Fibroblast of lung (primary cell): Measurements from ENCODE around the gene SORT1. TPM values are rescaled to one million over a fixed set of nuclear protein-coding genes. Genes with fewer than 3 reads are reported as not detected.

Source experiments
- DNase-seq, 2 donors: peaks; one replicate each; pipeline versions ENCODE4 v3.0.0 to v3.0.0-alpha.2; 2010; ENCODE audit warnings: low read depth in 2 of 2
- H2AFZ ChIP-seq: 2 replicates; pipeline ENCODE4 v1.5.1; 2012; ENCODE audit warnings: low read length, control low read depth, inconsistent platforms
- H3K27ac ChIP-seq: 2 replicates; pipeline ENCODE4 v1.5.1; 2011; ENCODE audit warnings: low read length, control low read depth; ENCODE audit not compliant: insufficient read depth
- H3K27me3 ChIP-seq: 2 replicates; pipeline ENCODE4 v1.5.1; 2011; ENCODE audit warnings: mild to moderate bottlenecking, low read length; ENCODE audit not compliant: control insufficient read depth, insufficient read depth
- H3K36me3 ChIP-seq: 2 replicates; pipeline ENCODE4 v1.5.1; 2011; ENCODE audit warnings: low read length; ENCODE audit not compliant: control insufficient read depth, insufficient read depth
- H3K4me1 ChIP-seq: 2 replicates; pipeline ENCODE4 v1.5.1; 2011; ENCODE audit warnings: low read length; ENCODE audit not compliant: control insufficient read depth, insufficient read depth; ENCODE audit errors: extremely low read depth
- H3K4me2 ChIP-seq: 2 replicates; pipeline ENCODE4 v1.5.1; 2011; ENCODE audit warnings: low read length, control low read depth; ENCODE audit not compliant: insufficient read depth; ENCODE audit errors: extremely low read depth
- H3K4me3 ChIP-seq, 4 experiments: fragments of 200-600 bp in 1 of 4; sonication (generic) in 1 of 4; replicated peaks in 1 of 4; 2 replicates each; pipeline ENCODE4 v1.5.1; 2011 to 2016; ENCODE audit warnings: low read length in 4 of 4, low read depth in 3 of 4, mild to moderate bottlenecking in 3 of 4, control low read depth in 2 of 4, inconsistent platforms in 1 of 4, mixed read lengths in 1 of 4; ENCODE audit not compliant: insufficient read depth in 1 of 4; ENCODE audit errors: control extremely low read depth in 1 of 4
- H3K79me2 ChIP-seq: 2 replicates; pipeline ENCODE4 v1.5.1; 2012; ENCODE audit warnings: mild to moderate bottlenecking, low read length, inconsistent platforms; ENCODE audit not compliant: control insufficient read depth, insufficient read depth
- H3K9ac ChIP-seq: 2 replicates; pipeline ENCODE4 v1.5.1; 2011; ENCODE audit warnings: mild to moderate bottlenecking, low read length, control low read depth; ENCODE audit not compliant: insufficient read depth
- H3K9me3 ChIP-seq: 2 replicates; pipeline ENCODE4 v1.5.1; 2012; ENCODE audit warnings: low read depth, low read length; ENCODE audit not compliant: control insufficient read depth, insufficient read depth
- H4K20me1 ChIP-seq: 2 replicates; pipeline ENCODE4 v1.5.1; 2011; ENCODE audit warnings: low read length; ENCODE audit not compliant: control insufficient read depth, insufficient read depth; ENCODE audit errors: extremely low read depth
- EZH2 ChIP-seq: IDR thresholded peaks from 2 replicates; pipeline ENCODE4 v1.5.1; 2012; ENCODE audit warnings: low read length, control low read depth, mild to moderate bottlenecking; ENCODE audit errors: missing control alignments
- polyA plus RNA-seq, 2 donors: library from polyadenylated mRNA; depleted of rRNA in 1 of 2; stranded (reverse) in 1 of 2; unstranded in 1 of 2; fragments of >200 nt; gene quantifications; 2 replicates each; pipeline ENCODE4 v1.2.1, GENCODE V29; 2011 to 2012; ENCODE audit warnings: missing spikeins in 1 of 2
- total RNA-seq: library from RNA; depleted of rRNA; stranded (reverse); fragments of >200 nt; gene quantifications from 2 replicates; pipeline ENCODE4 v1.2.1, GENCODE V29; 2014
- TF ChIP-seq, protein P1 (sequence below), 2 donors: IDR thresholded peaks in 1 of 2; conservative IDR thresholded peaks in 1 of 2; 1 replicate in 1 of 2; 2 replicates in 1 of 2; pipeline ENCODE4 v1.5.1; 2011 to 2012; ENCODE audit warnings: low read length in 2 of 2, control low read depth in 1 of 2, inconsistent platforms in 1 of 2, low read depth in 1 of 2, mild to moderate bottlenecking in 1 of 2

SORT1 gene
- total and polyA plus RNA-seq, 2 donors (not counting 1 experiment from before 2014, with no cell fraction given), result 27.5 to 37.5 TPM

DNA sequence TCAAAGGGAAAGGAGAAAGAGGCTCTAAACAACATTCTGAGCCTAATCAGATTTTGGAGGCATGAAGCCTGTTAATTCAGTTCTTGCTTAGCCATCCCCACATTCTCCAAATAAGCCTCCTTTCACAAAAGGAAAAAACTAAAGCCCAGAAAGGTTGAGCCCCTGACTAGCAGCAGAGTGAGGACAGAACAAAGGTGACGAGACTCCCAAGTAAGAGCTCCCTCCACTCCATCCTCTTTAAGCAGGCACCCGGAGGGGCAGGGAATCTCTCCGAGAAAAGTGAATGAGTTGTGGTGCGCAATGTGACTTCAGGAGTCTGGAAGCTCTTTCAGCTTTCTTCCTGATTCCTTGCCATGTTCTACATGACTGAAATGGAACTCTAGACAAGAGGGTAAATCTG is 47.5 kb downstream of the SORT1 start:
- Histone ChIP-seq H3K4me3 (no peak overlapping the region), H3K4me2 (no peak overlapping the region), H3K27me3 (no peaks in the 10 kb centered on the region), H2AFZ (no peak overlapping the region), H4K20me1 (no peaks in the 10 kb centered on the region), H3K36me3 (no peaks in the 10 kb centered on the region), H3K9me3 (no peaks in the 10 kb centered on the region), H3K79me2 (no peaks in the 10 kb centered on the region), H3K4me1 (no peaks in the 10 kb centered on the region), H3K27ac (no peak overlapping the region), H3K9ac (no peak overlapping the region)
- DNase-seq, result no peak
- TF ChIP-seq, protein P1, sequence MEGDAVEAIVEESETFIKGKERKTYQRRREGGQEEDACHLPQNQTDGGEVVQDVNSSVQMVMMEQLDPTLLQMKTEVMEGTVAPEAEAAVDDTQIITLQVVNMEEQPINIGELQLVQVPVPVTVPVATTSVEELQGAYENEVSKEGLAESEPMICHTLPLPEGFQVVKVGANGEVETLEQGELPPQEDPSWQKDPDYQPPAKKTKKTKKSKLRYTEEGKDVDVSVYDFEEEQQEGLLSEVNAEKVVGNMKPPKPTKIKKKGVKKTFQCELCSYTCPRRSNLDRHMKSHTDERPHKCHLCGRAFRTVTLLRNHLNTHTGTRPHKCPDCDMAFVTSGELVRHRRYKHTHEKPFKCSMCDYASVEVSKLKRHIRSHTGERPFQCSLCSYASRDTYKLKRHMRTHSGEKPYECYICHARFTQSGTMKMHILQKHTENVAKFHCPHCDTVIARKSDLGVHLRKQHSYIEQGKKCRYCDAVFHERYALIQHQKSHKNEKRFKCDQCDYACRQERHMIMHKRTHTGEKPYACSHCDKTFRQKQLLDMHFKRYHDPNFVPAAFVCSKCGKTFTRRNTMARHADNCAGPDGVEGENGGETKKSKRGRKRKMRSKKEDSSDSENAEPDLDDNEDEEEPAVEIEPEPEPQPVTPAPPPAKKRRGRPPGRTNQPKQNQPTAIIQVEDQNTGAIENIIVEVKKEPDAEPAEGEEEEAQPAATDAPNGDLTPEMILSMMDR (conservative IDR thresholded peaks at IDR 0.05 in 1 of 2, IDR thresholded peaks at IDR 0.05 in 1 of 2; ENCODE audit: low read depth in 1 of 2, low read length in 2 of 2), result no peak
- TF ChIP-seq EZH2, result no peak

DNA sequence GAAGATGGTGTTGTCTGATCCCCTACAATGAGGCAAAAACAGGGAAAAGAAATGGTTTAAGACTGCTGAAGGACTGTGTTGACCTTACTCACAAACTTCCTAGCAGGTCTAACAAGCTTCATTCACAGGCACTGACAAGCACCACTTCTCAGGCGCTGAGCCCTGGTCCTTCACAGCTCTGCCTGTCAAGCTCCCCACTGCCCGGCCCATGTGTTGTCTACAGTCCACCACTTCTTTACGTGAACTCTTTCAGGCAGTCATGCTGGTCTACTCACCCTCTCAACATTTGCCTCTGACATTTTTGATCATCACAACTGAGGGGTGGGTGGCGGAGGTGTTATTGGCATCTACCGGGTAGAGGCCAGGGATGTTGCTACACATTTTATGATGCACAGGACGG is 50.2 kb downstream of the SORT1 start:
- H3K27ac ChIP-seq, result no peak overlapping the region
- DNase-seq, result no peak
- H3K9me3 ChIP-seq, result no peaks in the 10 kb centered on the region
- no peak overlapping the region for H3K4me2 ChIP-seq
- no peak overlapping the region for H2AFZ ChIP-seq
- H3K9ac ChIP-seq, result no peak overlapping the region
- no peak overlapping the region for H3K4me3 ChIP-seq
- H3K36me3 ChIP-seq, result no peaks in the 10 kb centered on the region
- H4K20me1 ChIP-seq, result no peaks in the 10 kb centered on the region
- no peaks in the 10 kb centered on the region for H3K27me3 ChIP-seq
- H3K79me2 ChIP-seq, result no peaks in the 10 kb centered on the region
- no peaks in the 10 kb centered on the region for H3K4me1 ChIP-seq
- TF ChIP-seq, protein P1 (conservative IDR thresholded peaks at IDR 0.05 in 1 of 2, IDR thresholded peaks at IDR 0.05 in 1 of 2; ENCODE audit: low read depth in 1 of 2, low read length in 2 of 2), result no peak
- TF ChIP-seq EZH2, result no peak

DNA sequence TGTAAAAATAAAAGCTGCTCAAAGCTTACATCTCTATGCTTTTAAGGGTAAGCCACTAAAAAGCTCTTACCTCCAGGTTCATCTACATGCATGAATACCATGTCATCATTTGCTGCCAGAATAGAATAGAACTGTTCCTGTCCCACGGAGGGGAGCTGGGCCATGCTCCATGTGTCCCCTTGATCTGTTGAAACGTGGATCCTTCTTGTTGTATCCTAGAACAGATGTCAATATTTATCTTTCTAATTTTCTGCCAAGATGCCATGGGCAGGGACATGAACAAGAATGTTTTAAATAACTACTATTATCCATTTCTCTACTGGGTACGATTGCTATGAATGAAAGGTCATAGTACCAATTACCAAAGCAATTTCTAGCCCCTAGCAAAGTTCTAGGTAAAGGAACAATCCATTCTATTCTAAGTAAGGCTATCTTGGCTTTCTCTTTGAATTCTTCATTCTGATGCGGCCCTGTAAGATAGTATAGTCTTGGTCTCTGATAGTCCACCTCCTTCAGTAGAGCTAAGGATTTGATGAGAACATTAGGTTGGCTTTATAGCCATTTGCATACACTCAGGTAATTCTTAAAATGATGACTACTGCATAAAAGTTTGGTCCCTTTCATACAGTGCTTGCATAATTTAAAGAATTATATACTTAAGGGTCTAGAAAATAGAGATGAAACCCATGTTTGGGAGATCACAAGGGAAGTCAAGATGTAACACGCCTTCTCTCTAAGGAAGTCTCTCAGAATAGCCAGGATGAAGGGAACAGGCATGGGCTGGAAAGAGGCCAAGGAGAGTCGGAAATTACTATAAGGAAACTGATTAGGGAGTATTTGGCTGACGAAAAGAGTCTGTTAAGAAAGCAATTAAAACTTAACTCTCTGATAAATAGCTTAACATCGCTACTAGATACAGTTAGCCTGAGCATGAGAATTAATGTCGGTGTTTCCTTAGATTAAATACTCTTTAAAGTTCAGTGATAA is 55.5 kb downstream of the SORT1 start:
- no peak for TF ChIP-seq EZH2
- H3K36me3 ChIP-seq, result no peaks in the 10 kb centered on the region
- no peaks in the 10 kb centered on the region for H3K4me1 ChIP-seq
- H3K9me3 ChIP-seq, result no peaks in the 10 kb centered on the region
- H4K20me1 ChIP-seq, result no peaks in the 10 kb centered on the region
- H3K4me2 ChIP-seq, result no peak overlapping the region
- no peak overlapping the region for H2AFZ ChIP-seq
- DNase-seq, result peak in 1 of 2 donors; percentile 5
- no peaks in the 10 kb centered on the region for H3K79me2 ChIP-seq
- H3K27ac ChIP-seq, result no peak overlapping the region
- H3K9ac ChIP-seq, result no peak overlapping the region
- H3K27me3 ChIP-seq, result no peaks in the 10 kb centered on the region
- H3K4me3 ChIP-seq, result no peak overlapping the region
